HepG2 (cell line): ENCODE data around the gene ITIH2. TPM values are rescaled to one million over a fixed set of nuclear protein-coding genes. Genes with fewer than 3 reads are reported as not detected.

Experiments used
- DZIP1 ChIP-seq: sonication (generic); formaldehyde crosslinking; IDR thresholded peaks from 2 replicates; pipeline ENCODE4 v1.5.0; 2020; ENCODE audit warnings: mild to moderate bottlenecking, missing genetic modification reagents
- EED ChIP-seq: sonication (generic); formaldehyde crosslinking; IDR thresholded peaks from 2 replicates; pipeline ENCODE4 v1.5.0; 2020; ENCODE audit warnings: mild to moderate bottlenecking, missing genetic modification reagents
- FOXA1 ChIP-seq, 2 experiments: fragments of 450-650 bp in 1 of 2; sonication (generic) in 1 of 2; formaldehyde crosslinking in 1 of 2; IDR thresholded peaks; 2 replicates each; pipeline versions ENCODE4 v1.4.0 to v1.6.1; 2016 to 2020; ENCODE audit warnings: missing genetic modification reagents in 1 of 2
- HDAC2 ChIP-seq: sonication (generic); formaldehyde crosslinking; IDR thresholded peaks from 2 replicates; pipeline ENCODE4 v1.4.0; 2020; ENCODE audit warnings: missing genetic modification reagents
- HNRNPK ChIP-seq: fragments of 200-400 bp; formaldehyde crosslinking; IDR thresholded peaks from 2 replicates; pipeline ENCODE4 v1.6.1; 2018; ENCODE audit warnings: low read length, low read depth, moderate library complexity, mild to moderate bottlenecking; ENCODE audit not compliant: poor library complexity, severe bottlenecking
- PAXIP1 ChIP-seq: sonication (generic); formaldehyde crosslinking; conservative IDR thresholded peaks from 2 replicates; pipeline ENCODE4 v1.4.0; 2020; ENCODE audit warnings: mild to moderate bottlenecking, missing genetic modification reagents, moderate library complexity
- PHB2 ChIP-seq: fragments of 450-650 bp; IDR thresholded peaks from 2 replicates; pipeline ENCODE4 v1.6.1; 2018; ENCODE audit not compliant: partially characterized antibody
- POGK ChIP-seq: sonication (generic); formaldehyde crosslinking; conservative IDR thresholded peaks from 2 replicates; pipeline ENCODE4 v1.8.0; 2022; ENCODE audit warnings: mild to moderate bottlenecking, moderate library complexity, missing genetic modification reagents
- REL ChIP-seq: sonication (generic); formaldehyde crosslinking; conservative IDR thresholded peaks from 2 replicates; pipeline ENCODE4 v1.8.0; 2022; ENCODE audit warnings: mild to moderate bottlenecking, missing genetic modification reagents, moderate library complexity
- RFX5 ChIP-seq: IDR thresholded peaks from 2 replicates; pipeline ENCODE4 v1.6.1; 2011; ENCODE audit warnings: low read depth, low read length, improper control_type of control experiment
- SP5 ChIP-seq: IDR thresholded peaks from 2 replicates; pipeline ENCODE4 v1.6.1; 2016; ENCODE audit warnings: low read depth, borderline replicate concordance
- ZMYM4 ChIP-seq: sonication (generic); formaldehyde crosslinking; IDR thresholded peaks from 2 replicates; pipeline ENCODE4 v1.8.1; 2023; ENCODE audit warnings: mild to moderate bottlenecking, missing genetic modification reagents
- ZNF138 ChIP-seq: sonication (generic); formaldehyde crosslinking; IDR thresholded peaks from 2 replicates; pipeline ENCODE4 v1.5.0; 2020; ENCODE audit warnings: mild to moderate bottlenecking, low read depth, missing genetic modification reagents
- ZNF207 ChIP-seq: fragments of 450-650 bp; IDR thresholded peaks from 2 replicates; pipeline ENCODE4 v1.6.1; 2016; ENCODE audit warnings: antibody characterized with exemption, borderline replicate concordance
- ZNF670 ChIP-seq: sonication (generic); formaldehyde crosslinking; IDR thresholded peaks from 2 replicates; pipeline ENCODE4 v1.8.0; 2022; ENCODE audit warnings: mild to moderate bottlenecking, missing genetic modification reagents, borderline replicate concordance
- polyA plus RNA-seq, 8 experiments: library from polyadenylated mRNA; depleted of rRNA in 3 of 8; stranded (reverse) in 7 of 8; unstranded in 1 of 8; fragments of >200 nt; fragmentation: Illumina TruSeq in 4 of 8; extraction: Trizol in 4 of 8; gene quantifications; 2 replicates each; pipeline versions ENCODE4 v1.2.1 to v1.2.3, GENCODE V29; 2011 to 2016; ENCODE audit warnings: low read depth in 4 of 8, missing spikeins in 1 of 8, mixed read lengths in 1 of 8; ENCODE audit not compliant: insufficient read depth in 1 of 8
- total RNA-seq, 5 experiments: library from RNA; depleted of rRNA; stranded (reverse); fragments of >200 nt; fragmentation: Illumina TruSeq; extraction: Trizol; gene quantifications; 2 replicates each; pipeline ENCODE4 v1.2.3, GENCODE V29; 2016; ENCODE audit warnings: low read depth in 1 of 5
- TF ChIP-seq, protein P1 (sequence below): sonication (generic); formaldehyde crosslinking; IDR thresholded peaks from 2 replicates; pipeline ENCODE4 v1.5.0; 2020; ENCODE audit warnings: missing genetic modification reagents, mild to moderate bottlenecking, borderline replicate concordance

Gene ITIH2
- total and polyA plus RNA-seq, 2 of the 13 experiments (the other 11 are each of a cell fraction or from before 2014, with no cell fraction given) = 1,197 to 1,427 TPM

GRCh38 chr10:7787857-7788638, 84.9 kb downstream of the ITIH2 start, which contains the start of the genes ATP5F1C and KIN (continued):
- TF ChIP-seq, protein P1, sequence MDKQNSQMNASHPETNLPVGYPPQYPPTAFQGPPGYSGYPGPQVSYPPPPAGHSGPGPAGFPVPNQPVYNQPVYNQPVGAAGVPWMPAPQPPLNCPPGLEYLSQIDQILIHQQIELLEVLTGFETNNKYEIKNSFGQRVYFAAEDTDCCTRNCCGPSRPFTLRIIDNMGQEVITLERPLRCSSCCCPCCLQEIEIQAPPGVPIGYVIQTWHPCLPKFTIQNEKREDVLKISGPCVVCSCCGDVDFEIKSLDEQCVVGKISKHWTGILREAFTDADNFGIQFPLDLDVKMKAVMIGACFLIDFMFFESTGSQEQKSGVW = no peak
- TF ChIP-seq FOXA1 (IDR thresholded peaks at IDR 0.05) (no peak), FOXA1 (CRISPR knock-in tag; IDR thresholded peaks at IDR 0.05) (no peak), REL (CRISPR knock-in tag) (no peak), PHB2 (no peak), RFX5 (no peak), HDAC2 (CRISPR knock-in tag) (peak; percentile 44; the same call in 1 of the 2 replicates), DZIP1 (CRISPR knock-in tag) (no peak), PAXIP1 (CRISPR knock-in tag) (no peak; the same call in 1 of the 2 replicates), SP5 (peak; percentile 82), ZNF207 (no peak), HNRNPK (peak; percentile 23), ZNF138 (CRISPR knock-in tag) (no peak), ZNF670 (CRISPR knock-in tag) (peak; percentile 60; the same call in 1 of the 2 replicates), EED (CRISPR knock-in tag) (no peak), POGK (CRISPR knock-in tag) (peak; percentile 74), ZMYM4 (CRISPR knock-in tag) (peak; percentile 80; the same call in 1 of the 2 replicates)
